OCI-LY3 (cell line): ENCODE results near the gene TACC3.

Experiments used
- EZH2phosphoT487 ChIP-seq: fragments of 200-600 bp; shearing (Covaris generic); IDR thresholded peaks from 2 replicates; pipeline ENCODE4 v1.6.1; 2018; ENCODE audit warnings: antibody characterized with exemption, mixed run types, low read depth
- TF ChIP-seq, protein P1 (sequence below): fragments of 200-600, 300-600 bp; sonication (generic); IDR thresholded peaks from 2 replicates; pipeline ENCODE4 v1.5.1; 2014; ENCODE audit warnings: antibody characterized with exemption, low read length, low read depth

DNA sequence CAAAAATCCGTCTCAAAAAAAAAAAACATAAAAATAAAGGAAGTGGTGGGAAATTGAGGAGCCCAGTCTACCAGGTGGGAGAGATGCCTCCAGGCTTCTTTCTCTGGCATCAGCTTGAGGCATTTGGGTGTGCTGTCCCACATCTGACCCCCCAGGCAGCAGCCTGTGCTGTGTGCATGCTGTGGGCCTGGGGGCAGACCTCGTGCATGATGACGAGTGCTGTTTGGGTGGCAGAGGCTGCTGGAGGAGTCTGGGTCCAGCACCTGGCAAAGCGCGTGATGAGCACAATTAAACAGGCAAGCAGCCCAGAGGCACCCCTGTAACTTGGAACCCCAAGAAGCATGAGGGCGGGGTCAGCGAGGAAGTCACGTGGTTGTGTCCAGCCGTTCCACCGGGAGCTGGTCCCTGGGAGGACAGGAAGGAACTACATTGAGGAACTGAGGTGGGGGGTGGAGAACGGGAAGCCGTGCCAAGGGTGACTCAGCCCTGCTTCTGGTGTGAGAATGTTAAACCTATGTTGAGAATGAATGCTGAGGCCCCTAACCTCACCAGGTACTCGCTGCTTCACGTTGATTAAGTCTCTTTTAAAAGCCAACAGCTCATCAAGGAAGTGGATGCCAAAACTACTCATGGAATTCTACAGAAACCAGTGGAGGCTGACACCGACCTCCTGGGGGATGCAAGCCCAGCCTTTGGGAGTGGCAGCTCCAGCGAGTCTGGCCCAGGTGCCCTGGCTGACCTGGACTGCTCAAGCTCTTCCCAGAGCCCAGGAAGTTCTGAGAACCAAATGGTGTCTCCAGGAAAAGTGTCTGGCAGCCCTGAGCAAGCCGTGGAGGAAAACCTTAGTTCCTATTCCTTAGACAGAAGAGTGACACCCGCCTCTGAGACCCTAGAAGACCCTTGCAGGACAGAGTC, 6.1 kb downstream of the TACC3 start:
- TF ChIP-seq, protein P1, sequence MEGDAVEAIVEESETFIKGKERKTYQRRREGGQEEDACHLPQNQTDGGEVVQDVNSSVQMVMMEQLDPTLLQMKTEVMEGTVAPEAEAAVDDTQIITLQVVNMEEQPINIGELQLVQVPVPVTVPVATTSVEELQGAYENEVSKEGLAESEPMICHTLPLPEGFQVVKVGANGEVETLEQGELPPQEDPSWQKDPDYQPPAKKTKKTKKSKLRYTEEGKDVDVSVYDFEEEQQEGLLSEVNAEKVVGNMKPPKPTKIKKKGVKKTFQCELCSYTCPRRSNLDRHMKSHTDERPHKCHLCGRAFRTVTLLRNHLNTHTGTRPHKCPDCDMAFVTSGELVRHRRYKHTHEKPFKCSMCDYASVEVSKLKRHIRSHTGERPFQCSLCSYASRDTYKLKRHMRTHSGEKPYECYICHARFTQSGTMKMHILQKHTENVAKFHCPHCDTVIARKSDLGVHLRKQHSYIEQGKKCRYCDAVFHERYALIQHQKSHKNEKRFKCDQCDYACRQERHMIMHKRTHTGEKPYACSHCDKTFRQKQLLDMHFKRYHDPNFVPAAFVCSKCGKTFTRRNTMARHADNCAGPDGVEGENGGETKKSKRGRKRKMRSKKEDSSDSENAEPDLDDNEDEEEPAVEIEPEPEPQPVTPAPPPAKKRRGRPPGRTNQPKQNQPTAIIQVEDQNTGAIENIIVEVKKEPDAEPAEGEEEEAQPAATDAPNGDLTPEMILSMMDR, result no peak
- TF ChIP-seq EZH2phosphoT487, result no peak
